MM.1S (cell line): ENCODE measurements around the gene CCDC39.
A peak's percentile ranks its signal among the peaks of the same experiment; 100 is the strongest.

Source experiments
- DNase-seq: peaks from one replicate; pipeline ENCODE4 v3.0.0-alpha.2; 2015
- H2AFZ ChIP-seq: fragments of 300-600 bp; sonication (generic); 2 replicates; pipeline ENCODE4 v1.6.0; 2016; ENCODE audit warnings: antibody characterized with exemption, low read length
- H3F3A ChIP-seq: fragments of 300-600 bp; sonication (generic); 2 replicates; pipeline ENCODE4 v1.6.1; 2016; ENCODE audit warnings: mild to moderate bottlenecking, antibody characterized with exemption, low read length, moderate library complexity, mixed read lengths; ENCODE audit not compliant: insufficient read depth
- H3K27ac ChIP-seq: fragments of 300-600 bp; sonication (generic); 2 replicates; pipeline ENCODE4 v1.5.1; 2016; ENCODE audit warnings: mild to moderate bottlenecking, low read length
- H3K27me3 ChIP-seq: fragments of 300-600 bp; sonication (generic); replicated peaks from 2 replicates; pipeline ENCODE4 v1.6.0; 2016; ENCODE audit warnings: low read length; ENCODE audit not compliant: insufficient read depth
- H3K36me3 ChIP-seq: fragments of 300-600 bp; sonication (generic); replicated peaks from 2 replicates; pipeline ENCODE4 v1.6.1; 2016; ENCODE audit warnings: mild to moderate bottlenecking, low read length, mixed read lengths; ENCODE audit not compliant: insufficient read depth
- H3K4me1 ChIP-seq: fragments of 300-600 bp; sonication (generic); 2 replicates; pipeline ENCODE4 v1.6.1; 2016; ENCODE audit warnings: low read length, mixed read lengths
- H3K4me2 ChIP-seq: fragments of 300-600 bp; sonication (generic); 2 replicates; pipeline ENCODE4 v1.6.0; 2016; ENCODE audit warnings: low read depth, low read length
- H3K4me3 ChIP-seq: fragments of 300-600 bp; sonication (generic); 2 replicates; pipeline ENCODE4 v1.5.1; 2016; ENCODE audit warnings: low read length, mixed read lengths
- H3K79me2 ChIP-seq: fragments of 300-600 bp; sonication (generic); 2 replicates; pipeline ENCODE4 v1.6.1; 2016; ENCODE audit warnings: mixed run types, low read length, mixed read lengths
- H3K9ac ChIP-seq: fragments of 300-600 bp; sonication (generic); 2 replicates; pipeline ENCODE4 v1.6.1; 2016; ENCODE audit warnings: low read length, mixed read lengths
- H3K9me2 ChIP-seq: fragments of 300-600 bp; sonication (generic); replicated peaks from 2 replicates; pipeline ENCODE4 v1.6.1; 2016; ENCODE audit warnings: mild to moderate bottlenecking, low read length, mixed read lengths; ENCODE audit not compliant: insufficient read depth
- H3K9me3 ChIP-seq: fragments of 300-600 bp; sonication (generic); replicated peaks from 2 replicates; pipeline ENCODE4 v1.6.1; 2016; ENCODE audit warnings: mild to moderate bottlenecking, low read length, mixed read lengths; ENCODE audit not compliant: insufficient read depth
- H4K20me1 ChIP-seq: fragments of 300-600 bp; sonication (generic); 2 replicates; pipeline ENCODE4 v1.6.1; 2016; ENCODE audit warnings: mild to moderate bottlenecking, low read length, moderate library complexity, mixed read lengths; ENCODE audit not compliant: insufficient read depth
- CTCF ChIP-seq: fragments of 300-600 bp; sonication (generic); IDR thresholded peaks from 2 replicates; pipeline ENCODE4 v1.5.1; 2016; ENCODE audit warnings: antibody characterized with exemption, low read length, mixed read lengths
- EZH2 ChIP-seq: fragments of 300-600 bp; sonication (generic); optimal IDR thresholded peaks from 2 replicates; pipeline ENCODE3; 2017; ENCODE audit warnings: low read depth, mild to moderate bottlenecking, antibody characterized with exemption, low read length, mixed read lengths
- EZH2phosphoT487 ChIP-seq: fragments of 300-600 bp; sonication (generic); IDR thresholded peaks from 2 replicates; pipeline ENCODE4 v1.6.1; 2018; ENCODE audit warnings: antibody characterized with exemption, low read length

CCDC39 gene

GRCh38 chr3:180611006-180611405 lies 68.3 kb downstream of the CCDC39 start:
- H3K27ac ChIP-seq = no peak overlapping the region
- no peak for DNase-seq
- no peaks in the 10 kb centered on the region for H3K9me2 ChIP-seq
- H3K9ac ChIP-seq = no peak overlapping the region
- H2AFZ ChIP-seq = no peak overlapping the region
- no peaks in the 10 kb centered on the region for H3K79me2 ChIP-seq
- TF ChIP-seq EZH2 (no peak), CTCF (no peak), EZH2phosphoT487 (no peak)
- no peaks in the 10 kb centered on the region for H3K9me3 ChIP-seq
- no peak overlapping the region for H3K4me2 ChIP-seq
- H3K4me1 ChIP-seq = no peaks in the 10 kb centered on the region
- H4K20me1 ChIP-seq = no peaks in the 10 kb centered on the region
- no peaks in the 10 kb centered on the region for H3K27me3 ChIP-seq
- no peak overlapping the region for H3K4me3 ChIP-seq
- no peaks in the 10 kb centered on the region for H3F3A ChIP-seq
- peaks cover 28% of the 10 kb centered on the region for H3K36me3 ChIP-seq

- H3K27ac ChIP-seq = peak within 1 kb of the TSS; percentile 73
- H3K27me3 ChIP-seq = no peaks in the 10 kb centered on the region
- H3F3A ChIP-seq = peaks cover 21% of the 10 kb centered on the region
- H3K79me2 ChIP-seq = peaks cover 22% of the 10 kb centered on the region
- no peaks in the 10 kb centered on the region for H4K20me1 ChIP-seq
- H3K36me3 ChIP-seq = peaks cover 21% of the 10 kb centered on the region; the same call in 1 of the 2 replicates
- peak within 1 kb of the TSS; percentile 80 for H3K4me3 ChIP-seq
- peak within 1 kb of the TSS; percentile 71 for H3K9ac ChIP-seq
- H2AFZ ChIP-seq = peak within 1 kb of the TSS; percentile 99
- no peaks in the 10 kb centered on the region for H3K9me3 ChIP-seq
- no peak for TF ChIP-seq EZH2
- TF ChIP-seq CTCF = peak; percentile 31
- peak within 1 kb of the TSS; percentile 67 for H3K4me2 ChIP-seq
- H3K9me2 ChIP-seq = no peaks in the 10 kb centered on the region
- H3K4me1 ChIP-seq = peaks cover 8% of the 10 kb centered on the region
- DNase-seq = peak; percentile 98
Measured at GRCh38 chr3:180601688-180602666, 77.3 kb downstream of the CCDC39 start, which contains the start of gene TTC14. Gene TTC14 (plus strand): TSS chr3:180602163. CDS start chr3:180602262, 99 bp downstream.

GRCh38 chr3:180600473-180600872 lies 78.8 kb downstream of the CCDC39 start:
- no peak overlapping the region for H3K9ac ChIP-seq
- peaks cover 9% of the 10 kb centered on the region; the same call in 1 of the 2 replicates for H3K36me3 ChIP-seq
- no peak overlapping the region for H3K27ac ChIP-seq
- no peak overlapping the region for H3K4me2 ChIP-seq
- TF ChIP-seq EZH2 (no peak), CTCF (no peak), EZH2phosphoT487 (no peak)
- H3F3A ChIP-seq = peaks cover 21% of the 10 kb centered on the region
- H3K27me3 ChIP-seq = no peaks in the 10 kb centered on the region
- H4K20me1 ChIP-seq = no peaks in the 10 kb centered on the region
- H3K4me3 ChIP-seq = no peak overlapping the region
- H3K9me3 ChIP-seq = no peaks in the 10 kb centered on the region
- H2AFZ ChIP-seq = no peak overlapping the region
- no peaks in the 10 kb centered on the region for H3K9me2 ChIP-seq
- peaks cover 22% of the 10 kb centered on the region for H3K79me2 ChIP-seq
- peaks cover 8% of the 10 kb centered on the region for H3K4me1 ChIP-seq
- no peak for DNase-seq
